Measurements from ENCODE around the gene SPTB. TPM values are rescaled to one million over a fixed set of nuclear protein-coding genes. Genes with fewer than 3 reads are reported as not detected.

SPTB gene
- total RNA-seq, 4 donors from 2014 or later: 0.17 to 7.5 (median 1.1) TPM

DNA sequence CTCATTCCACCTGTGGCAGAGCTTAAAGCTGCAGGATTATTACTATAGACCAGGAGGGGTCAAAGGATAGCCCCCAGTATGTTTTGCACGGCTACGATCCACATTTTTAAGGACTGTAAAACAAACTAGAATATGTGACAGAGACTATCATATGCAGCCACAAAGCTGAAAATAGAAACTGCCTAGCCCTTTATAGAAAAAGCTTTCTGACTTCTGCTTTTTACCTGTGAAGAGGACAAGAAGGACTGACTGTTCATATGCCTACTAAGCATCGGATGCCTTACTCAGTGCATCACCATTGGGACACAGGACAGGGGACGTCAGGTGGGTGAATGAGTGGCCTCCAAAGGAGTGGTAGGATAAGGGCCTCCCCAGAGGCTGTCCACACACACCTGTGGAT is 29.8 kb downstream of the SPTB start:
- TF ChIP-seq, protein P1, sequence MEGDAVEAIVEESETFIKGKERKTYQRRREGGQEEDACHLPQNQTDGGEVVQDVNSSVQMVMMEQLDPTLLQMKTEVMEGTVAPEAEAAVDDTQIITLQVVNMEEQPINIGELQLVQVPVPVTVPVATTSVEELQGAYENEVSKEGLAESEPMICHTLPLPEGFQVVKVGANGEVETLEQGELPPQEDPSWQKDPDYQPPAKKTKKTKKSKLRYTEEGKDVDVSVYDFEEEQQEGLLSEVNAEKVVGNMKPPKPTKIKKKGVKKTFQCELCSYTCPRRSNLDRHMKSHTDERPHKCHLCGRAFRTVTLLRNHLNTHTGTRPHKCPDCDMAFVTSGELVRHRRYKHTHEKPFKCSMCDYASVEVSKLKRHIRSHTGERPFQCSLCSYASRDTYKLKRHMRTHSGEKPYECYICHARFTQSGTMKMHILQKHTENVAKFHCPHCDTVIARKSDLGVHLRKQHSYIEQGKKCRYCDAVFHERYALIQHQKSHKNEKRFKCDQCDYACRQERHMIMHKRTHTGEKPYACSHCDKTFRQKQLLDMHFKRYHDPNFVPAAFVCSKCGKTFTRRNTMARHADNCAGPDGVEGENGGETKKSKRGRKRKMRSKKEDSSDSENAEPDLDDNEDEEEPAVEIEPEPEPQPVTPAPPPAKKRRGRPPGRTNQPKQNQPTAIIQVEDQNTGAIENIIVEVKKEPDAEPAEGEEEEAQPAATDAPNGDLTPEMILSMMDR (IDR thresholded peaks at IDR 0.05; ENCODE audit: low read depth): no peak

- TF ChIP-seq, protein P1 (IDR thresholded peaks at IDR 0.05; ENCODE audit: low read depth): no peak
These were observed 31.5 kb downstream of the SPTB start for GRCh38 chr14:64848239-64848638.

DNA sequence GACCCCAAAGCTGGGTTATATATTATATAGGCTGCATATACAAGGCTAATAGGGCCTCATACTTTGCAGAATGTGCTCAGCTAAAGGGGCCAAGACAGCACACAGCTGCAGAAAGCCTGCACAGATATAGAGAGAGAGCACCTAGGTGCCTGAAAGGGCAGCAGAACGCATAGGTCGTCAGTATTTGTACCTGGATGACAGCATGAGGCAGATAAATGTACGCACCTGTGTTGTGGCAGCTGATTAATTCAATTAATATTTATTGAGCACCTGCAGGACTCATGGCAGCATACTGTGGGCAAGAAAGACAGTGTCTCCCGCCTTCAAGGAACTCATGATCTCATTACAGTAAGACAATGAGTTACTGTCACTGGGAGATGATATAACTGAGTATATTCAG is 33.4 kb downstream of the SPTB start:
- TF ChIP-seq, protein P1 (IDR thresholded peaks at IDR 0.05; ENCODE audit: low read depth): no peak

DNA sequence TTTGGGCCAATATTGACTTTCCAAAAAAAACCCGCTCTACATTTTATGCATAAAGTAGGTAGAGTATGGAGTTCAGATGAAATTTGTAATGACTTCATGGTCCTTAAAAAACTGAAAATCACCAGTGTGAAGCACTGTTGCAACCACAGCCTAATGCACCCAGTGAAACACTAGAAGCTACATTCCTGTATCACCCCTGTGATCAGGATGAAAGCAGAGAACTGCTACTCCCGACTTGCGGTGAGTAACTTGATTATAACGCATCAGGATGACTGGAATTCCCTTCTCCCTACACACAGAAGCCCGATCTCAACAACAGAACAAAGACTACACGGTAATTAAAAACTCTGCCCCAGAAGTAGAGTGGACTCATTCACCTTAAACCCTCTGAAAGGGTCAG is 33.8 kb downstream of the SPTB start:
- TF ChIP-seq, protein P1 (IDR thresholded peaks at IDR 0.05; ENCODE audit: low read depth): no peak

DNA sequence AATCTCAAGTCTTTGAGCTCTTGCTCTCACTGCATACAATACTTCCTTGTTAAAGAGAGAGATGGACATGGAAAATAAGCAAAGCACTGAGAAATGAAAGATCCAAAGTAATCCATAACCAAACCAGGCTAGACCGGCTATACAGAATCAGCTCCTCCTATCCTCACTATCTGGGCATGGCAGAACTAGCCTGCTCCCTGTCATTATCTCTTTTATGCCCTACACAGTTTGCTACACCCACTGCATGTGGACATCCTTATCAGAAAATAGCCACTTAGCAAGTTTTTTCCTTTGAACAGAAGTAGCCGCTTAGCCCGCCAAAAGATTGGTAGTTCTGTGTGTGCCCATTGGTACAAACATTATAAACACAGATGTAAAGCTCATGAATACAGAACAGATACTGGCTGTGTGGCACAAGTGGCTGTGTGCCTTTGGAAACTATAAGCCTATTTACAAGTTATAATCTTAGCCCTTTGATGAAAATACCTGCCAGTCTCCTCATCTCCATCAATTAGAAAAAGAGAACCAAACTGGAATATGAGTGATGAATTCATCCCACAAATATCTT is 34.7 kb downstream of the SPTB start:
- TF ChIP-seq, protein P1 (IDR thresholded peaks at IDR 0.05; ENCODE audit: low read depth): no peak

DNA sequence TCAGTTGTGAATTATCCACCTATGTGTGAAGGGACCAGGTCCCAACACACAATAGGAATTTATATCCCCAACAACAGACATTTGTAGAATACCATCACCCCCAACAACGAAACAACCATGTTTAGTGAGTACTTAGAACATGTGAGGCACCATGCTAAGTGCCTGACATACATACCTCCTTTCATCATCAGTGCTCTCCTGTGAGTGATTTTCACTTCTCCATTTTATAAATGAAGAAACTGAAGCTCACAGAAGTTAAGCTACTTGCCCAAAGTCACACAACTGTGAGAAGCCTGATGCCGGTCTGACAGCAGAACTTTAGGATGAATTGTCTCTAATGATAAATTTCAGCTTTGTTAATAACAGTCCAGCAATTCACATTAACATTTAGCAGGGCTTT is 35.4 kb downstream of the SPTB start:
- TF ChIP-seq, protein P1 (IDR thresholded peaks at IDR 0.05; ENCODE audit: low read depth): no peak

DNA sequence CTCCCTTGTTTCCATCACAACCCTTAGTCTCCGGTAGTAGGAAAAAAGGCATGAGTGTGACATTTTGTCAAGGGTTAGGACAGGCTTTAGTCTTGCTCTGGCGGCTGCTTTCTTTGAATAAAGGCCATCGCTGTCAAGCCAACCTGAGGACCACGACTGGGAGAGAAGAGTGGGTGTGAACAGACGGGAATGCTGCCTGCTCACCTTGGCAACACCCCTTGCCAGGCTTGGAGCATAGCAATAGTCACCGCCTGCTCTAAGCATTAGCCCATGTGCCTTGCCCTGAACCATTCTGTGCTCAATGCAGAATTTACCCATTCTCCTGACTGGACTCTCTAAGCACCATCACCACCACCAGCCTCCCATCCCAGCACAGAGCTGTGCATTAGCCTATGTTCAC is 36.2 kb downstream of the SPTB start:
- TF ChIP-seq, protein P1 (IDR thresholded peaks at IDR 0.05; ENCODE audit: low read depth): no peak

Data from subcutaneous adipose tissue (tissue), 4 donors.